Peyer's patch (tissue), 4 donors: ENCODE measurements around the gene OR2T8. TPM values are rescaled to one million over a fixed set of nuclear protein-coding genes. Genes with fewer than 3 reads are reported as not detected.

Experiments
- DNase-seq, 3 donors: peaks; one replicate each; pipeline ENCODE4 v3.0.0-alpha.2; 2017 to 2019
- H3K27ac ChIP-seq, 4 donors: fragments of 200-600 bp; sonication (generic); one replicate each; pipeline ENCODE4 v1.5.1; 2016 to 2019
- H3K27me3 ChIP-seq, 2 donors: fragments of 200-600 bp; sonication (generic); one replicate each; pipeline ENCODE4 v1.5.1; 2019
- H3K36me3 ChIP-seq, 3 donors: fragments of 200-600 bp; sonication (generic); one replicate each; pipeline ENCODE4 v1.5.1; 2016 to 2019
- H3K4me1 ChIP-seq, 4 donors: fragments of 200-600 bp; sonication (generic); one replicate each; pipeline ENCODE4 v1.5.1; 2016 to 2019
- H3K4me3 ChIP-seq, 4 donors: fragments of 200-600 bp; sonication (generic); 1 replicate in 3 of 4; 2 replicates in 1 of 4; pipeline ENCODE4 v1.5.1; 2016 to 2019; ENCODE audit warnings: mild to moderate bottlenecking in 1 of 4
- H3K9me3 ChIP-seq, 4 donors: fragments of 200-600 bp; sonication (generic); one replicate each; pipeline ENCODE4 v1.5.1; 2016 to 2019; ENCODE audit warnings: mild to moderate bottlenecking in 1 of 4
- CTCF ChIP-seq, 6 experiments: fragments of 450-650 bp in 4 of 6; fragments of 200-600 bp in 2 of 6; sonication (generic) in 1 of 6; IDR thresholded peaks; one replicate each; pipeline ENCODE4 v1.5.1; 2017 to 2019; ENCODE audit warnings: antibody characterized with exemption in 6 of 6, mild to moderate bottlenecking in 3 of 6, moderate library complexity in 1 of 6
- POLR2A ChIP-seq, 2 donors: fragments of 450-650 bp; IDR thresholded peaks; one replicate each; pipeline ENCODE4 v1.5.1; 2017; ENCODE audit warnings: antibody characterized with exemption in 2 of 2, mild to moderate bottlenecking in 2 of 2, moderate library complexity in 2 of 2
- total RNA-seq, 4 donors: library from RNA; depleted of rRNA; stranded (reverse); fragments of >200 nt; gene quantifications; one replicate each; pipeline ENCODE4 v1.1.0, GENCODE V29; 2016

Gene OR2T8
- total RNA-seq, 4 donors from 2014 or later = not detected

GRCh38 chr1:247953408-247953807 is 33.4 kb downstream of the OR2T8 start:
- TF ChIP-seq POLR2A (IDR thresholded peaks at IDR 0.05) = no peak
- TF ChIP-seq CTCF (IDR thresholded peaks at IDR 0.05) = no peak
- no peak overlapping the region for H3K4me3 ChIP-seq
- H3K36me3 ChIP-seq = no peaks in the 10 kb centered on the region
- H3K9me3 ChIP-seq = peaks cover 0 to 2% (median 0%) of the 10 kb centered on the region in 4 donors
- DNase-seq = no peak
- no peak overlapping the region for H3K27ac ChIP-seq
- no peaks in the 10 kb centered on the region for H3K27me3 ChIP-seq
- H3K4me1 ChIP-seq = no peaks in the 10 kb centered on the region

- no peaks in the 10 kb centered on the region for H3K27me3 ChIP-seq
- TF ChIP-seq POLR2A (IDR thresholded peaks at IDR 0.05) (no peak), CTCF (IDR thresholded peaks at IDR 0.05) (no peak)
- H3K4me1 ChIP-seq = no peaks in the 10 kb centered on the region
- H3K27ac ChIP-seq = no peak overlapping the region
- DNase-seq = no peak
- no peak overlapping the region for H3K4me3 ChIP-seq
- no peaks in the 10 kb centered on the region for H3K9me3 ChIP-seq
- no peaks in the 10 kb centered on the region for H3K36me3 ChIP-seq
Observed at GRCh38 chr1:247961791-247962190, 41.7 kb downstream of the OR2T8 start.

- H3K36me3 ChIP-seq = no peaks in the 10 kb centered on the region
- no peak for DNase-seq
- H3K9me3 ChIP-seq = no peaks in the 10 kb centered on the region
- H3K4me1 ChIP-seq = no peaks in the 10 kb centered on the region
- TF ChIP-seq CTCF (IDR thresholded peaks at IDR 0.05) = no peak
- no peak for TF ChIP-seq POLR2A (IDR thresholded peaks at IDR 0.05)
- H3K27me3 ChIP-seq = no peaks in the 10 kb centered on the region
- no peak overlapping the region for H3K27ac ChIP-seq
- no peak overlapping the region for H3K4me3 ChIP-seq
Observed at GRCh38 chr1:247962911-247963588, 43.0 kb downstream of the OR2T8 start.

- TF ChIP-seq CTCF (IDR thresholded peaks at IDR 0.05) (no peak), POLR2A (IDR thresholded peaks at IDR 0.05) (no peak)
- Histone ChIP-seq H3K36me3 (no peaks in the 10 kb centered on the region), H3K27ac (no peak within 1 kb of the TSS), H3K4me3 (no peak within 1 kb of the TSS), H3K9me3 (no peaks in the 10 kb centered on the region), H3K27me3 (no peaks in the 10 kb centered on the region), H3K4me1 (no peaks in the 10 kb centered on the region)
- no peak for DNase-seq
Observed at GRCh38 chr1:247964933-247965332, 44.9 kb downstream of the OR2T8 start, which contains the start of gene OR2AK2. OR2AK2 (plus strand) TSS chr1:247965233; CDS start chr1:247965377, 144 bp downstream.

- Histone ChIP-seq H3K4me1 (no peaks in the 10 kb centered on the region), H3K27me3 (no peaks in the 10 kb centered on the region), H3K4me3 (no peak overlapping the region), H3K27ac (no peak overlapping the region), H3K9me3 (no peaks in the 10 kb centered on the region), H3K36me3 (no peaks in the 10 kb centered on the region)
- DNase-seq = no peak
- TF ChIP-seq POLR2A (IDR thresholded peaks at IDR 0.05) = no peak
- no peak for TF ChIP-seq CTCF (IDR thresholded peaks at IDR 0.05)
Observed at GRCh38 chr1:247966532-247967204, 46.6 kb downstream of the OR2T8 start.

Other genes starting within 250 kb of the OR2T8 start
- gene OR13G1, start 240.5 kb upstream of the OR2T8 start, total RNA-seq = not detected
- not detected for gene OR6F1, start 203.6 kb upstream of the OR2T8 start, total RNA-seq
- not detected for gene OR14K1, start 181.6 kb upstream of the OR2T8 start, total RNA-seq
- gene OR14A2, start 172.1 kb upstream of the OR2T8 start, total RNA-seq = not detected
- gene OR1C1, start 159.7 kb upstream of the OR2T8 start, total RNA-seq = not detected
- gene OR14A16, start 96.1 kb upstream of the OR2T8 start, total RNA-seq = not detected
- not detected for gene OR11L1, start 78.4 kb upstream of the OR2T8 start, total RNA-seq
- 1 to 10 TPM in 1 of 4 donors, not detected in 3; 7.2 TPM for gene TRIM58, start 63.1 kb upstream of the OR2T8 start, total RNA-seq
- 1 to 10 TPM in 1 of 4 donors, not detected in 3; 2.5 TPM for gene OR2W3, start 24.7 kb upstream of the OR2T8 start, total RNA-seq
- gene OR2AJ1, start 4.6 kb downstream of the OR2T8 start, total RNA-seq = not detected
- gene OR2L8, start 28.6 kb downstream of the OR2T8 start, total RNA-seq = not detected
- not detected for gene OR2AK2, start 45.0 kb downstream of the OR2T8 start, total RNA-seq
- gene OR2L5, start 93.4 kb downstream of the OR2T8 start, total RNA-seq = under 1 TPM in 1 of 4 donors, not detected in 3; 0.40 TPM
- under 1 TPM in 1 of 4 donors, not detected in 3; 0.13 TPM for gene OR2L2, start 109.8 kb downstream of the OR2T8 start, total RNA-seq
- gene OR2L3, start 126.6 kb downstream of the OR2T8 start, total RNA-seq = not detected
- not detected for gene OR2L13, start 174.9 kb downstream of the OR2T8 start, total RNA-seq
- gene OR2M5, start 224.9 kb downstream of the OR2T8 start, total RNA-seq = not detected